ENCODE data around the gene ERC1.

Gene ERC1

DNA sequence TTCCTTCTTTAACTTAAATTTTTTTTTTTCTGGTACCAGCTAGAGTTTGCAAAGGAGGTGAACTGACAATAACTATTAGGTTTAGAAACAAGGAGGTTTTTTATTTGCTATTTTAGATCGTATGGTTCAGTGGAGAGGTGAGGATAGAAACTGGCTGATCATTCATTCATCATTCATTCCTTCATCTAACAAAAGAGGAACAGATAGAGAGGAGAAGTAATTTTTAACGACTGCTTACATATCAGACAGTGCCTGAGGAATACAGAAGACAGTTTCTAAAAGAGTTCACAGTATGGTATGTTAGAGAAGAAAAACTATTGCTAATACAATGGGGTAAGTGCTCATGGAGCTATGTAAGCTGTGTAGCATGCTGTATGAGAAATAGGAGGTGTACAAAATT is 111.1 kb downstream of the ERC1 start:
- DNase-seq (ENCODE audit: low read depth in 1 of 2, low spot score in 1 of 2), result no peak

DNA sequence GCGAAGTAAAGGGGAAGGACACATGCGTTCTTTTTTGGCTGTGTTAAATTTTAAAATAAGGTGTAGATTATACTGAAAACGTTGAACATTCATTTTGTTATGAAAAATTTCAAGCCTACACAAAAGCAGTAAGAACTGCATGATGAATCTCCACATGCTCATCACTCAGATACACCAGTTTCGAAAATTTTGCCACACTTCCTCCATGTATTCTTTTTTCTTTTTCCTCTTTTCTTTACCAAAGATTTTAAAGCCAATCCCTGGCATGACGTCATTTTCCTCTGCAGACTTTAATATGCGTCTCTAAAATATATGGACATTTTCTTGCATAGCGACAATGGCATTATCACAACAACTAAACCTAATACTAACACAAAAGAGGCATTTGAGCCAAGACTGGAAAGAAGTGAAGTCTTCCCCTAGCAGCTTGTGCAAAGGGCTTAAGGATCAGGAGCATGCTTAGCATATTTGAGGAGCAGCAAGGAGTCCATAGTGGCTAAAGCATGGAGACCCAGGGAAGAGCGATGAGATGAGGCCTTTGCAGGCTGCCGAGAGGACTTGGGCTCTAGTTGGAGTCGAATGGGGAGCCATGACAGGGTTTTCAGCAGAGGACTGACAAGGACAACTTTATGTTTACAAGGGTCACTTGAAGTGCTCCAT is 111.9 kb downstream of the ERC1 start:
- TF ChIP-seq POLR2AphosphoS5 (IDR thresholded peaks at IDR 0.05; ENCODE audit: low read depth) (no peak), GABPA (IDR thresholded peaks at IDR 0.05; ENCODE audit: low read depth) (no peak), SPI1 (IDR thresholded peaks at IDR 0.05; ENCODE audit: borderline replicate concordance, low read depth) (no peak), CTCF (IDR thresholded peaks at IDR 0.05; ENCODE audit: insufficient read depth, low read length) (no peak)
- TF ChIP-seq, protein P1, sequence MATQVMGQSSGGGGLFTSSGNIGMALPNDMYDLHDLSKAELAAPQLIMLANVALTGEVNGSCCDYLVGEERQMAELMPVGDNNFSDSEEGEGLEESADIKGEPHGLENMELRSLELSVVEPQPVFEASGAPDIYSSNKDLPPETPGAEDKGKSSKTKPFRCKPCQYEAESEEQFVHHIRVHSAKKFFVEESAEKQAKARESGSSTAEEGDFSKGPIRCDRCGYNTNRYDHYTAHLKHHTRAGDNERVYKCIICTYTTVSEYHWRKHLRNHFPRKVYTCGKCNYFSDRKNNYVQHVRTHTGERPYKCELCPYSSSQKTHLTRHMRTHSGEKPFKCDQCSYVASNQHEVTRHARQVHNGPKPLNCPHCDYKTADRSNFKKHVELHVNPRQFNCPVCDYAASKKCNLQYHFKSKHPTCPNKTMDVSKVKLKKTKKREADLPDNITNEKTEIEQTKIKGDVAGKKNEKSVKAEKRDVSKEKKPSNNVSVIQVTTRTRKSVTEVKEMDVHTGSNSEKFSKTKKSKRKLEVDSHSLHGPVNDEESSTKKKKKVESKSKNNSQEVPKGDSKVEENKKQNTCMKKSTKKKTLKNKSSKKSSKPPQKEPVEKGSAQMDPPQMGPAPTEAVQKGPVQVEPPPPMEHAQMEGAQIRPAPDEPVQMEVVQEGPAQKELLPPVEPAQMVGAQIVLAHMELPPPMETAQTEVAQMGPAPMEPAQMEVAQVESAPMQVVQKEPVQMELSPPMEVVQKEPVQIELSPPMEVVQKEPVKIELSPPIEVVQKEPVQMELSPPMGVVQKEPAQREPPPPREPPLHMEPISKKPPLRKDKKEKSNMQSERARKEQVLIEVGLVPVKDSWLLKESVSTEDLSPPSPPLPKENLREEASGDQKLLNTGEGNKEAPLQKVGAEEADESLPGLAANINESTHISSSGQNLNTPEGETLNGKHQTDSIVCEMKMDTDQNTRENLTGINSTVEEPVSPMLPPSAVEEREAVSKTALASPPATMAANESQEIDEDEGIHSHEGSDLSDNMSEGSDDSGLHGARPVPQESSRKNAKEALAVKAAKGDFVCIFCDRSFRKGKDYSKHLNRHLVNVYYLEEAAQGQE (IDR thresholded peaks at IDR 0.05; ENCODE audit: insufficient replicate concordance, low read depth), result no peak
- Histone ChIP-seq H3K4me3 (replicated peaks; ENCODE audit: insufficient read depth, low read length) (no peak overlapping the region), H3K27ac (replicated peaks) (no peak overlapping the region; the same call in 1 of the 2 replicates), H3K27me3 (ENCODE audit: insufficient read depth, poor library complexity, severe bottlenecking) (no peaks in the 10 kb centered on the region)
- DNase-seq (ENCODE audit: low read depth in 1 of 2, low spot score in 1 of 2), result no peak

More for the DNA sequence above, 111.1 kb downstream of the ERC1 start:
- Histone ChIP-seq H3K27me3 (ENCODE audit: insufficient read depth, poor library complexity, severe bottlenecking) (no peaks in the 10 kb centered on the region), H3K4me3 (replicated peaks; ENCODE audit: insufficient read depth, low read length) (no peak overlapping the region), H3K27ac (replicated peaks) (no peak overlapping the region; the same call in 1 of the 2 replicates)
- TF ChIP-seq SPI1 (IDR thresholded peaks at IDR 0.05; ENCODE audit: borderline replicate concordance, low read depth) (peak; percentile 64; the same call in 1 of the 2 replicates), POLR2AphosphoS5 (IDR thresholded peaks at IDR 0.05; ENCODE audit: low read depth) (no peak)

GRCh38 chr12:1103632-1104031 is 112.6 kb downstream of the ERC1 start:
- no peak overlapping the region for H3K27ac ChIP-seq (replicated peaks)
- no peak for TF ChIP-seq CTCF (IDR thresholded peaks at IDR 0.05; ENCODE audit: insufficient read depth, low read length)
- no peak for TF ChIP-seq POLR2AphosphoS5 (IDR thresholded peaks at IDR 0.05; ENCODE audit: low read depth)
- TF ChIP-seq, protein P1 (IDR thresholded peaks at IDR 0.05; ENCODE audit: insufficient replicate concordance, low read depth), result no peak
- TF ChIP-seq SPI1 (IDR thresholded peaks at IDR 0.05; ENCODE audit: borderline replicate concordance, low read depth), result no peak
- no peak for TF ChIP-seq GABPA (IDR thresholded peaks at IDR 0.05; ENCODE audit: low read depth)
- H3K4me3 ChIP-seq (replicated peaks; ENCODE audit: insufficient read depth, low read length), result no peak overlapping the region
- H3K27me3 ChIP-seq (ENCODE audit: insufficient read depth, poor library complexity, severe bottlenecking), result no peaks in the 10 kb centered on the region
- no peak for DNase-seq (ENCODE audit: low read depth in 1 of 2, low spot score in 1 of 2)

DNA sequence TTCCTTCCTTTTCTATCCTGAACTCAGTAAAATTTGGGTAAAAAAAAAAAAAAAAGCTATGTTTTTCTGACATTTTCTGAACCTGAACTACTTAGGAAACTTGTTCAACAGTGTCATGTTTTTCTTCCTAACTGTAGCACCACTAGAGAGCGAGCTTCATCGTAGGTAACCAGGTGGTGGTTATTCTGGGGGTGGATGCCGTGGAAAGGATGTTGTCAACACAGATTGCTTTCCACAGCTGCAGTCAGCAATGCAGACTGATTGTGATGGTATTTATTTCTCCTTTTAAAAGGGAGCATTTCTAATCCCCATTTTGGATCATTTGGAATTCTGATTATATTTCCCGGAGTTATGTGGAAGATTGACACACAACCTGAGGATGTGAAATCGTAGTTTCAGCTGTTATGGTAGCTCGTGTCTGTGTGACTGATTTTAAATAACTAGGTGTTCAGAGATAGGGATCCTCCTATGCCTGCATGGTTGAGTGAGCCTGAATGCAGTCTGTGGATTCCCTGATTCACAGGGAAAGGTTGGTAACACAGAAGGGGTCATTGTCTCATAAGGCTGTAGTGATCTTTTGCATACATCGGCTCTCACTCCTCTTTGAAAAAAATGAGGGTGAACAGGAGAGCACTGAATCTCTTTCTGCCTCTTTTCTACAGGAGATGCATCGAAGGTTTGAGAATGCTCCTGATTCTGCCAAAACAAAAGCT is 113.2 kb downstream of the ERC1 start:
- TF ChIP-seq, protein P1 (IDR thresholded peaks at IDR 0.05; ENCODE audit: insufficient replicate concordance, low read depth), result no peak
- TF ChIP-seq GABPA (IDR thresholded peaks at IDR 0.05; ENCODE audit: low read depth) (no peak), POLR2AphosphoS5 (IDR thresholded peaks at IDR 0.05; ENCODE audit: low read depth) (no peak), CTCF (IDR thresholded peaks at IDR 0.05; ENCODE audit: insufficient read depth, low read length) (no peak), SPI1 (IDR thresholded peaks at IDR 0.05; ENCODE audit: borderline replicate concordance, low read depth) (no peak)
- no peak overlapping the region for H3K4me3 ChIP-seq (replicated peaks; ENCODE audit: insufficient read depth, low read length)
- DNase-seq (ENCODE audit: low read depth in 1 of 2, low spot score in 1 of 2), result no peak
- no peaks in the 10 kb centered on the region for H3K27me3 ChIP-seq (ENCODE audit: insufficient read depth, poor library complexity, severe bottlenecking)
- no peak overlapping the region for H3K27ac ChIP-seq (replicated peaks)
